Common myeloid progenitor, CD34-positive (primary cell): Measurements from ENCODE around the gene BMPR2.
A peak's percentile ranks its signal among the peaks of the same experiment; 100 is the strongest.
"Not testable (repeated sequence)": the region's sequence is repeated elsewhere in the genome, so short reads cannot be mapped to it uniquely, and the experiment has no call there.

Experiments
- CTCF ChIA-PET: fragments of 350-600 bp; sonication (Branson Sonifier 250); formaldehyde crosslinking; loops from one replicate; lab custom pipeline; 2021; ENCODE audit warnings: antibody characterized with exemption; lab: Charles Lee
- POLR2A ChIA-PET: fragments of 350-600 bp; sonication (Branson Sonifier 250); formaldehyde crosslinking; loops from one replicate; lab custom pipeline; 2021; ENCODE audit warnings: antibody characterized with exemption; lab: Charles Lee
- DNase-seq, 3 donors: peaks; one replicate each; pipeline versions ENCODE4 v3.0.0 to v3.0.0-alpha.2; 2013
- H3K27ac ChIP-seq, 2 experiments: 1 replicate in 1 of 2; 2 replicates in 1 of 2; pipeline ENCODE4 v1.7.0; 2013; ENCODE audit warnings: inconsistent platforms in 2 of 2, low read length in 2 of 2, mild to moderate bottlenecking in 2 of 2, low read depth in 1 of 2, moderate library complexity in 1 of 2; ENCODE audit not compliant: severe bottlenecking in 2 of 2, insufficient read depth in 1 of 2, poor library complexity in 1 of 2
- H3K27me3 ChIP-seq, 5 experiments: replicated peaks in 2 of 5; 1 replicate in 3 of 5; 2 replicates in 2 of 5; pipeline versions ENCODE4 v1.6.1 to v1.7.0; 2013; ENCODE audit warnings: low read length in 4 of 5, mild to moderate bottlenecking in 2 of 5, moderate library complexity in 2 of 5, inconsistent platforms in 1 of 5; ENCODE audit not compliant: insufficient read depth in 5 of 5, control insufficient read depth in 4 of 5
- H3K36me3 ChIP-seq, 4 experiments: 1 replicate in 2 of 4; 2 replicates in 2 of 4; pipeline versions ENCODE4 v1.6.1 to v1.7.0; 2013; ENCODE audit warnings: low read length in 3 of 4, control low read depth in 1 of 4, mild to moderate bottlenecking in 1 of 4; ENCODE audit not compliant: control insufficient read depth in 4 of 4, insufficient read depth in 4 of 4
- H3K4me1 ChIP-seq, 4 experiments: 1 replicate in 3 of 4; 2 replicates in 1 of 4; pipeline versions ENCODE4 v1.6.1 to v1.7.1; 2013; ENCODE audit warnings: low read length in 3 of 4, mild to moderate bottlenecking in 3 of 4, control low read depth in 1 of 4, inconsistent platforms in 1 of 4, moderate library complexity in 1 of 4; ENCODE audit not compliant: control insufficient read depth in 4 of 4, insufficient read depth in 4 of 4; ENCODE audit errors: control extremely low read depth in 1 of 4
- H3K4me3 ChIP-seq, 7 experiments: 1 replicate in 4 of 7; 2 replicates in 3 of 7; pipeline versions ENCODE4 v1.5.1 to v1.7.0; 2013; ENCODE audit warnings: mild to moderate bottlenecking in 7 of 7, low read length in 6 of 7, moderate library complexity in 6 of 7, inconsistent platforms in 2 of 7, low read depth in 2 of 7, control low read depth in 1 of 7; ENCODE audit not compliant: insufficient read depth in 4 of 7, control insufficient read depth in 1 of 7; ENCODE audit errors: extremely low read depth in 1 of 7
- H3K9me3 ChIP-seq, 5 experiments: 1 replicate in 4 of 5; 2 replicates in 1 of 5; pipeline versions ENCODE4 v1.6.1 to v1.7.1; 2013; ENCODE audit warnings: low read length in 4 of 5, mild to moderate bottlenecking in 2 of 5, inconsistent platforms in 1 of 5, low read depth in 1 of 5, moderate library complexity in 1 of 5; ENCODE audit not compliant: control insufficient read depth in 4 of 5, insufficient read depth in 2 of 5; ENCODE audit errors: control extremely low read depth in 1 of 5
- WGBS: methylation state at CpG from one replicate; pipeline ENCODE4 v1.1.5; 2013; ENCODE audit not compliant: insufficient coverage; 5-methylcytosine and 5-hydroxymethylcytosine counted together

BMPR2 gene

DNA sequence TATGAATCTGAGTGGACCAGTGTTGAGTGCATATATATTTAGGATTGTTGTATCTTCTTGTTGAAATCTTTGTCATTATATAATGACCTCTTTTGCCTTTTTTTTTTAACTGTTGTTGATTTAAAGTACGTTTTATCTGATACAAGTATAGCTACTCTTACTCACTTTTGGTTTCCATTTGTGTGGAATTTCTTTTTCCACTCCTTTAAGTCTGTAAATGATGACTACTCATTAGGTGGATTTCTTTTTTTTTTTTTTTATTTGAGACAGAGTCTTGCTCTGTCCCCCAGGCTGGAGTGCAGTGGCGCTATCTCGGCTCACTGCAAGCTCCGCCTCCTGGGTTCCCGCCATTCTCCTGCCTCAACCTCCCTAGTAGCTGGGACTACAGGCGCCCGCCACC is 206.7 kb downstream of the BMPR2 start:
- H3K4me1 ChIP-seq, H3K27ac ChIP-seq, CTCF ChIA-PET, H3K27me3 ChIP-seq, H3K9me3 ChIP-seq, H3K36me3 ChIP-seq, DNase-seq, H3K4me3 ChIP-seq, POLR2A ChIA-PET: not testable (repeated sequence)
- WGBS = 85% methylated on average over 4 of the region's 7 CpGs

DNA sequence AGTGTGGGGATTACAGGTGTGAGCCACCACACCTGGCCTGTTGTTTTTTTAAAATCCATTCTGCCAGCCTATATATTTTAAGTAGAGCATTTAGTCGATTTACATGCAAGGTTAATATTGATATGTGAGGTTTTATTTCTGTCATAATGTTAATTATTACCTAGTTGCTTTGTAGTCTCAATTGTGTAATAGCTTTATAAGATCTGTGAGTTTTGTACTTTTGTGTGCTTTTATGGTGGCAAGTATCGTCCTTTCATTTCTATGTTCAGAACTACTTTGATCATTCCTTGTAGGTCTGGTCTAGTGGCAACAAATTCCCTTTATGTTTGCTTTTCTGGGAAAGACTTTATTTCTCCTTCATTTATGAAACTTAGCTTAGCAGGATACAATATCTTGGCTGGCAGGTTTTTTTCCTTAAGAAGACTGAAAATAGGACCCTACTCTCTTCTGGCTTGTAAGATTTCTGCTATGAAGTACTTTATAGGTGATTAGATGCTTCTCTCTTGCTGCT is 207.6 kb downstream of the BMPR2 start:
- CTCF ChIA-PET = interaction anchor here (0.8 kb wide), 1 partner anchor 8 kb away, joined by 3 read pairs; no protein-coding TSS in a partner anchor
- POLR2A ChIA-PET = no interaction called here
- Histone ChIP-seq H3K4me1 (peaks cover 0 to 4% (median 0%) of the 10 kb centered on the region in 4 experiments), H3K36me3 (no peaks in the 10 kb centered on the region), H3K27me3 (no peaks in the 10 kb centered on the region), H3K9me3 (peaks cover 0 to 5% (median 0%) of the 10 kb centered on the region in 5 experiments), H3K27ac (no peak overlapping the region), H3K4me3 (no peak overlapping the region)
- no peak for DNase-seq
- WGBS = 100% methylated on average over 1 of the region's 2 CpGs

DNA sequence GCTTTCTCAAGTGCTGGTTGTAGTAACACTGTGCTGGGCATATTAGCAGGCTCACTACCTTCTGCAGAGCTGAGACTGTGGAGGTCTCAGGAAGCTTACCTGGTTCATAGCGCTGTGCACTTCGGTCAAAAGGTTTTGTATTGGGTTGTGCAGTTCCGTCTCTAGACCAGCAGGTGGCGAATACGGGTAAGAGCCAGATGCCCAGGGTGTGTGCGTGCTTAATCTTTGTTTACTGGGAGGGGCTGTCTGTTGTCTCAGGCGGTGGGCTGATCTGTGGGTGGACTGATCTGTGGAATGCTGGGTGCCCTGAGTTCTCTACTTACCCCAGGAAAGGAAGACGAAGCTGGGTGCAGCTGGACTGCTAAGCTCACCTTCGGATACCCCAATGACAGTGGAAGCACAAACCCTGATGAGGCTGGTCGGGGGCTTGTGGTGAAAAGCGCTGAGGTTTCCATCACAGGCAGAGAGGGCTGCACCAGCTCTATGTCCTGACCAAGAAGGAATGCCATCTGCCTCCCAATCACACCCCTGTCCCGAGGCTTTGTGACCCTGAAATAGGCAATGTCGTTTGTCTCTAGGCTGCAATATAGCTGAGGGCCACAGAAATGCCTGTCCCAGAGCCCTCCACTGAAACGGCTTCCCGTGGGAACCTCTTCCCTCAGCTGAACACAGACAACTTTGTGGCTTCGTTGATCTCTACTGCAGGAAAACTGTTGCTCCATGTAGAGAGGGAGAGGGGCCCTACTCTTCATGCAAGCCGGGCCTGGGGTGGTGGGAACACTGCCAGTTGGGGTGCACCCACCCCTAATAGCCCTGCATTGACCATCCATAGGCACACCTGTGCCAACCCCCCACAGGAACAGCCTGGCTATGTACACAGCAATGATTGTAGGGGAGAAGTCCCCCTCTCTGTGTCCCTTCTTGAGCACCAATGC is 212.8 kb downstream of the BMPR2 start:
- DNase-seq = peak; percentile 72 to 83 (median 80)
- POLR2A ChIA-PET = no interaction called here
- Histone ChIP-seq H3K4me3 (peak overlapping the region in 1 of 7 experiments; percentile 31), H3K9me3 (peaks cover 0 to 3% (median 0%) of the 10 kb centered on the region in 5 experiments), H3K4me1 (peaks cover 0 to 5% (median 0%) of the 10 kb centered on the region in 4 experiments), H3K27me3 (no peaks in the 10 kb centered on the region), H3K36me3 (no peaks in the 10 kb centered on the region), H3K27ac (no peak overlapping the region)
- 58% methylated on average over 10 of the region's 17 CpGs for WGBS
- CTCF ChIA-PET = interaction anchor here (0.6 to 5.2 kb wide), 16 partner anchors 10 to 567 kb away, joined by 3 to 23 read pairs (median 4); partner anchors contain the start of gene FAM117B

DNA sequence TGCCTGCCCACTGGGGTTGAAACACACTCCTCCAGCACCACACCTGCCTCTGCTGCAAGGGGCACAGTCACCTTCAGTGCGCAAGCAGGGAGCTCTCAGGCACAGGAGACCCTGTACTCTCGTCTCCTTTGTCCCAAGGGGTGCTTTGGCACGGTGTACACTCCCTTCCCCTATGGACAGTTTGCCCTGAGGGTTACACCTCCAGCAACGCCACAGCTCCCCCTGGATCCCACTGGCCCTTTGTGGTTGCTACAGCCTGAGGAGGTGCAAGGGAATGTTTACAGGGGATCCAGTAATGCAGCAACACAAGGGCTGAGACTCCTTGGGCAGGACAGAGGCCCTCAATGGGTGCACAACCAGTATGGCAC is 213.4 kb downstream of the BMPR2 start:
- Histone ChIP-seq H3K27ac (no peak overlapping the region), H3K36me3 (no peaks in the 10 kb centered on the region), H3K9me3 (peaks cover 0 to 2% (median 0%) of the 10 kb centered on the region in 5 experiments), H3K27me3 (no peaks in the 10 kb centered on the region), H3K4me1 (peaks cover 0 to 5% (median 0%) of the 10 kb centered on the region in 4 experiments), H3K4me3 (no peak overlapping the region)
- no peak for DNase-seq
- ChIA-PET CTCF (interaction anchor here (0.6 to 5.2 kb wide), 11 partner anchors 9 to 566 kb away, joined by 3 to 23 read pairs (median 3); partner anchors contain the start of gene FAM117B), POLR2A (no interaction called here)
- WGBS = 97% methylated on average over 3 of the region's 4 CpGs

DNA sequence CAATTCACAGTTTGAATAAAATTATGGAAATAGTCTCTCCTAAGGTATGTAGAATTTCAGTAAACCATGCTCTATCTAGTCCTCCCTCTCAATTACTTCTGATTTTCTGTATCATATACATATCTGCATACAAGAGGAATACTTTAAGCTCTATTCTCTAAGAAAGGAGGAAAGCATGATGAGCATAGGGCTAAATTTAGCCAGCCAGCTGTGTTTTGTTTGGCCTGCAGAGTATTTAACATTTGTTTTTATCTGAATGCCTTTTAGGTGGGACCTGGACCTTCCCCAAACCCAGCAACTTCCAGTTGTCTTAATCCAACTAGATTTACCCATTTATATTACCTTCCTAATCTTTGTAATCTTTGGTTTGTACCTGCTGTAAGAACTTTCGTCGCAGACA is 216.4 kb downstream of the BMPR2 start:
- no peak overlapping the region for H3K4me3 ChIP-seq
- CTCF ChIA-PET = interaction anchor here (1.0 to 5.2 kb wide), 2 partner anchors 10 to 17 kb away, joined by 6 to 23 read pairs; no protein-coding TSS in a partner anchor
- no peaks in the 10 kb centered on the region for H3K36me3 ChIP-seq
- 83% methylated on average over 2 of the region's 2 CpGs for WGBS
- POLR2A ChIA-PET = no interaction called here
- no peaks in the 10 kb centered on the region for H3K27me3 ChIP-seq
- H3K4me1 ChIP-seq = peaks cover 0 to 5% (median 0%) of the 10 kb centered on the region in 4 experiments
- H3K9me3 ChIP-seq = no peaks in the 10 kb centered on the region
- DNase-seq = no peak
- H3K27ac ChIP-seq = no peak overlapping the region

DNA sequence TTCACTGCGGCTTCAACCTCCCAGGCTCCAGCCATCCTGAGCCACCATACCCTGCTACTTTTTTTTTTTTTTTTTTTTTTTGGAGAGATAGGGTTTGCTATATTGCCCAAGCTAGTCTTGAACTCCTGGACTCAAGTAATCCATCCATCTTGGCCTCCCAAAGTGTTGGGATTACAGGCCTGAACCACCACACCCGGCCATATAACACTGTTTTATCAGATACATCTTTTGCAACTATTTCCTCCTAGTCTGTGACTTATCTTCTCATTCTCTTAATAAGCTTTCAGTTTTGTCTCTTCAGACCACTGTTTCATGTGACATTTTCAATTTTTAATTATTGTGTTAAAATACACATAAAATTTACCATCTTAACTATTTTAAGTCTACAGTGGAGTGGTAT is 223.0 kb downstream of the BMPR2 start:
- DNase-seq = no peak
- no peaks in the 10 kb centered on the region for H3K4me1 ChIP-seq
- no peaks in the 10 kb centered on the region for H3K9me3 ChIP-seq
- ChIA-PET CTCF (interaction anchor here (2.1 kb wide), 1 partner anchor 10 kb away, joined by 9 read pairs; no protein-coding TSS in a partner anchor), POLR2A (no interaction called here)
- H3K27ac ChIP-seq = no peak overlapping the region
- no peaks in the 10 kb centered on the region for H3K36me3 ChIP-seq
- 100% methylated on average over 1 of the region's 2 CpGs for WGBS
- no peaks in the 10 kb centered on the region for H3K27me3 ChIP-seq
- H3K4me3 ChIP-seq = no peak overlapping the region

DNA sequence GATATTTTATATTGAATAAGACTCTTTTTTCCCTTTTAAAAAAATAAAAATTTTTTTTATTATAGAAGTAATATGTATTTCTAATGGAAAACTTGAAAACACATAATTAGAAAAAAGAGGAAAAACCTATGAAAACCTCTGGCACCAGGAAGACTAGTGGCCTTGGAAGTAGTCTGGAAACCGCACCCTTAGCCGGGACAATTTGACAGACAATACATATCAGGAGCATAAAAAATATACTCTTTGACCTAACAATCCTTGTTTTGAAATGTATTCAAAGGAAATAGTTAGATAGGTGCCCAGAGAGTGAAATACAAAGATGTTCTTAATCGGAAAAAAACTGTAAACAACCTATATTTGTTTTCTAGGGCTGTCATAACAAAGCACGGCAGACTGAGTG is 223.8 kb downstream of the BMPR2 start:
- no peak for DNase-seq
- Histone ChIP-seq H3K9me3 (no peaks in the 10 kb centered on the region), H3K36me3 (no peaks in the 10 kb centered on the region), H3K27me3 (no peaks in the 10 kb centered on the region), H3K27ac (no peak overlapping the region), H3K4me1 (peaks cover 0 to 3% (median under 1%) of the 10 kb centered on the region in 4 experiments), H3K4me3 (no peak overlapping the region)
- CTCF ChIA-PET = no interaction called here
- POLR2A ChIA-PET = no interaction called here
- 100% methylated on average over 1 of the region's 4 CpGs for WGBS
